HUES6 (cell line): ENCODE data around the gene SYT7.
A peak's percentile ranks its signal among the peaks of the same experiment; 100 is the strongest.

ENCODE experiments used
- H3K27ac ChIP-seq: 2 replicates; pipeline ENCODE4 v1.7.0; 2013; ENCODE audit warnings: low read depth, mild to moderate bottlenecking, low read length, inconsistent platforms
- H3K27me3 ChIP-seq: 2 replicates; pipeline ENCODE4 v1.6.1; 2013; ENCODE audit warnings: low read length; ENCODE audit not compliant: control insufficient read depth, insufficient read depth
- H3K36me3 ChIP-seq: 2 replicates; pipeline ENCODE4 v1.6.1; 2013; ENCODE audit warnings: low read length; ENCODE audit not compliant: control insufficient read depth, insufficient read depth
- H3K4me1 ChIP-seq: 2 replicates; pipeline ENCODE4 v1.6.1; 2013; ENCODE audit warnings: low read length; ENCODE audit not compliant: control insufficient read depth, insufficient read depth
- H3K4me3 ChIP-seq: 2 replicates; pipeline ENCODE4 v1.5.1; 2013; ENCODE audit warnings: low read depth, low read length
- H3K9ac ChIP-seq: one replicate; pipeline ENCODE4 v1.6.1; 2013; ENCODE audit warnings: mild to moderate bottlenecking, low read length
- H3K9me3 ChIP-seq: 2 replicates; pipeline ENCODE4 v1.6.1; 2013; ENCODE audit warnings: low read depth, low read length; ENCODE audit not compliant: control insufficient read depth, insufficient read depth

The SYT7 gene

GRCh38 chr11:61567286-61568061, 13.4 kb downstream of the SYT7 start:
- no peak overlapping the region for H3K9ac ChIP-seq

GRCh38 chr11:61564936-61565696, 15.8 kb downstream of the SYT7 start:
- peaks cover 58% of the 10 kb centered on the region for H3K27me3 ChIP-seq
- H3K4me3 ChIP-seq, result no peak overlapping the region
- H3K9ac ChIP-seq, result no peak overlapping the region
- no peaks in the 10 kb centered on the region for H3K36me3 ChIP-seq
- H3K4me1 ChIP-seq, result peaks cover 16% of the 10 kb centered on the region; the same call in 1 of the 2 replicates
- H3K27ac ChIP-seq, result no peak overlapping the region
- no peaks in the 10 kb centered on the region for H3K9me3 ChIP-seq

More at GRCh38 chr11:61567286-61568061, 13.4 kb downstream of the SYT7 start:
- Histone ChIP-seq H3K9me3 (no peaks in the 10 kb centered on the region), H3K4me3 (peak overlapping the region; percentile 54), H3K4me1 (peaks cover 16% of the 10 kb centered on the region; the same call in 1 of the 2 replicates), H3K27me3 (peaks cover 64% of the 10 kb centered on the region), H3K27ac (no peak overlapping the region), H3K36me3 (no peaks in the 10 kb centered on the region)

- Histone ChIP-seq H3K9me3 (no peaks in the 10 kb centered on the region), H3K27me3 (peaks cover 61% of the 10 kb centered on the region), H3K4me1 (peaks cover 15% of the 10 kb centered on the region), H3K36me3 (no peaks in the 10 kb centered on the region), H3K4me3 (no peak overlapping the region), H3K9ac (no peak overlapping the region), H3K27ac (no peak overlapping the region)
Measured at GRCh38 chr11:61560751-61561150, 20.1 kb downstream of the SYT7 start.

GRCh38 chr11:61556621-61557020, 24.3 kb downstream of the SYT7 start:
- H3K4me3 ChIP-seq, result no peak overlapping the region
- no peak overlapping the region for H3K27ac ChIP-seq
- H3K27me3 ChIP-seq, result peaks cover 63% of the 10 kb centered on the region
- H3K36me3 ChIP-seq, result no peaks in the 10 kb centered on the region
- no peaks in the 10 kb centered on the region for H3K9me3 ChIP-seq
- peaks cover 30% of the 10 kb centered on the region for H3K4me1 ChIP-seq
- H3K9ac ChIP-seq, result no peak overlapping the region

DNA sequence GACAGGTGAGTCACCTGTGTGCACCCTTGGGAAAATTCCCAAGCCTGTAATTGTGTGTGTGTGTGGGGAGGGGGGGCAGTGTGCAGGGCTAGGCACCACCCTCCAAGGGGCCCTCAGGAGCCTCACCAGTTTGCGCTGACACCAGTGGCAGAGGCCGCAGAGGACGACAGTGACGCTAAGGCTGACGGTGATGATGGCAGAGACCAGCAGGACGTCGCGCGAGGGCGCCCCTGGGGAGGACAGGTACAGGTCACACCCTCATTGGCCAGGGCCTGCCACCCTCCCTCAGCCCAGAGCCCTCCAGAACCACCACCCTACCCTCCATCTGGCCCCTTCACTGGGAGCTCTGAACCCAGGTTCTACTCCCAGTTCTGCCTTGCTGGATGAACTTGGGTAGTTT, 24.9 kb downstream of the SYT7 start:
- Histone ChIP-seq H3K9ac (no peak overlapping the region), H3K27ac (no peak overlapping the region), H3K27me3 (peaks cover 63% of the 10 kb centered on the region), H3K36me3 (no peaks in the 10 kb centered on the region), H3K4me1 (peaks cover 30% of the 10 kb centered on the region), H3K4me3 (peak overlapping the region; percentile 57), H3K9me3 (no peaks in the 10 kb centered on the region)

DNA sequence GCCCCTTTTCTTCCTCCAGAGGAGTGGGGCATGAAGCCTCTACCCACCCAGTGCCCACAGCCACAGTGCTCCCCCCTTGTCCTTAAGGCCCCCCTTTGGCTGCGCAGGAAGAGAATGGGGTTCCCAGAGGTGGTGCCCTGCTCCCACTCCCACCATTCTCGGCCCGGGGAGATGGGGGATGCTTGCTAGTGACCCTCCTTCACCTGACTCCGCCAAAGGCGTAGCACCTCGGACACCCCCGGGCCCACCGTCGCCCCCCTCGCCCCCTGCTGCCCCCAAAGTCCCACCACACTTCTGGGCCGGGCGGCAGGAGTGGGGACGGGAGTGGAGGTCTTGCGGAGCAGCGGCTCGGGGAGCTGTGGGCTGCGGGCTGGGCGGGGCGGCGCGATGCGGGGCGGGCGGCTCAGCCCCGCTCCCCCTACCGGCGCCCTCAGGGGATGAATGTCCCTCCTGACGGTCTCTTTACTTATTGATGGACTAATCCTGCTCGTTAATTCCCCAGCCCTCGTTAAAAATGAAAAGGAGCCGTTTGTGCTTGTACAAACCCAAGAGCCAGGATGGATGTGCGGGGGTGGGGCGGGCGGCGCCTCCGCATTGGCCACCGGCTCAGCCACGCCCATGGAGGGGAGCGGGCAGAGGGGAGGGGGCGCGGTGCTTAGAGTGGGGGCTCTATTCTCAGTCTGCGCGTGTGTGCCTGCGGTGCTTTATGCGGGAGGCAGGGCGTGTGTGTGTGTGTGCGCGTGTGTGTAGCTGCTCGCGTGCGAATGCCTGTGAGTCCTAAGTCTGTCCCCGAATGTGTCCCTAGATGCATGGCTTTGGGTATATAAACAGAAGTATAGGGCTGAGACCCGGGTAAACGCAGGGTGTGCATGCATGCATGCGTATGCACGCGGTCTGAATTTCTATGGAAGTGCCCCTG, 25.6 kb downstream of the SYT7 start:
- peak overlapping the region; percentile 57 for H3K4me3 ChIP-seq
- no peaks in the 10 kb centered on the region for H3K36me3 ChIP-seq
- H3K27me3 ChIP-seq, result peaks cover 60% of the 10 kb centered on the region
- peaks cover 30% of the 10 kb centered on the region for H3K4me1 ChIP-seq
- no peaks in the 10 kb centered on the region for H3K9me3 ChIP-seq
- H3K9ac ChIP-seq, result no peak overlapping the region
- no peak overlapping the region for H3K27ac ChIP-seq

DNA sequence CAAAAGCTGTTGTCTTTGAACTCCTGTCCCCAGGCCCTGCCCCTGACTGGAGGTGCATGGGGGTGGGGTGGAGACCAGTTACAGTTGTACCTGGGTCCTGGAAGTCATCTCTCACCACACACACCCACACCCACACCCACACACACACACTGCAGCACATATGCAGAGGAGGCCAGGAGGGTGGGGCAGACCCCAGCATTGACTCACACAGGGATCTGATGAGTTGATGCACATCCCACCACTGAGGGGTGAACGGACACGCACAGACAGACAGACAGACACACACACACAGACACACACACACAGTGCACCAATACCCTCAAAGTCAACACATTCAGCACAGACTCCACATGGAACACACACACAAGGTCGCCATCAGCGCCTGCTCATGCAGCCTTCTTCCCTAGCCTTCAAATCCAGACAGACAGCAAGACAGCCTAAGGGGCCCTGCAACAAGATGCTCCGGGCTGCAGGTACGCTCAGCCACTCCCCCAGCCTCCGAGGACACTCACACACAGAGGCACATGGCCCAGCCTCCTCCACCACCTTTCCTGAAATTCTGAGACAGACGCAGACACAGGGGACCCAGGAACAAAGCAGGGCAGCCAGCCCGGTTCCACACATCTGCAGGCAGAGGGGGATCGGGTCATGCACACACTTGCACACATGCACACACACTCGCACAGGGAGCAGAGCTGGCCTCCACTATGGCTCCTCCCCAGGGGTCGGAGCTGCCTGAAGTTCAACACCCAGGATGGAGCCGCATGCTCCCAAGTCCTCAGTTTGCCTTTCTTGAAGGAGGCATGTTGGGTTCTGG, 26.5 kb downstream of the SYT7 start:
- Histone ChIP-seq H3K4me1 (peaks cover 30% of the 10 kb centered on the region), H3K4me3 (no peak overlapping the region), H3K36me3 (no peaks in the 10 kb centered on the region), H3K9me3 (no peaks in the 10 kb centered on the region), H3K9ac (no peak overlapping the region), H3K27me3 (peaks cover 51% of the 10 kb centered on the region), H3K27ac (no peak overlapping the region)

DNA sequence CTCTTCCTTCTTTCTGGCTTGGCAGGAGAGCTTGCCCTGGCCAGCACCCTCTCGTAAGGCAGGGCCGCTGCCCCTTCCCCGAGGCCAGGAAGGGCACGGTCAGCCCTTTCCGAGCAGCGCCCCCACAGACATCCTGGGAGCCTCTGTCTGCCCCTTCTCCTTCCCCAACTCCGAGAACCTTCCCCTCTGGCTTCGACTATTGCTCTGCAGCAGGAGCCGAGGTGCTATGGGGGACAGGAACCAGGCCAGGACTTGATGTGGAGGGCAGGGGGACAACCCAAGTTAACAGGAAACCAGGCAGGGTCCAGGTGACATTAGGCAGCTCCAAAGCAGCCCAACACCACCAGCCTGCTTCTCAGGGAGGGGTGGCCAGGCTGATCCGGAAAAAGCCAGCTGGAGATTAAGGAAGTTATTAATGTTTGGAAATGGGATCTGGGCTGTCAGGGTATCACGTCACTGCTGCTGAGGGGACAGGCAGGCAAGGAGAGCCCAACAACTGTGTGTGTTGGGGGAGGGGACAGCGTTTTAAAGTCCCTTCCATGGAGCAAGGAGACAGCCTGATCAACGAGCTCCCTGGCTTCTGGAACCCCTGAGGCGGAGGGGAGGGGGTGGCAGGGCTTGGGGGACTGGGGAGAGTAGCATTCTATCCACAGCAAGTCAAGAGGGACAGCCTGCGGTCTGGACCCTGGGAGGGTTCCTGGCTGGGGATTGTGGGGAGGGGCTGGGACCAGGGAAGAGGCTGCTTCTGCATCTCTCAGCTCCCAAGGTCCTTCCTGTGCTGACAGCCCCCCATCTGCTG, 27.3 kb downstream of the SYT7 start:
- Histone ChIP-seq H3K4me1 (peaks cover 30% of the 10 kb centered on the region), H3K9me3 (no peaks in the 10 kb centered on the region), H3K9ac (no peak overlapping the region), H3K27me3 (peaks cover 49% of the 10 kb centered on the region), H3K36me3 (no peaks in the 10 kb centered on the region), H3K27ac (no peak overlapping the region), H3K4me3 (no peak overlapping the region)

GRCh38 chr11:61552108-61552635, 28.7 kb downstream of the SYT7 start:
- Histone ChIP-seq H3K36me3 (no peaks in the 10 kb centered on the region), H3K27ac (no peak overlapping the region), H3K9ac (no peak overlapping the region), H3K4me1 (peaks cover 29% of the 10 kb centered on the region), H3K9me3 (no peaks in the 10 kb centered on the region), H3K27me3 (peaks cover 43% of the 10 kb centered on the region), H3K4me3 (no peak overlapping the region)
